Peyer's patch (tissue), 4 donors: Measurements from ENCODE around the gene GNB1L. TPM values are rescaled to one million over a fixed set of nuclear protein-coding genes. Genes with fewer than 3 reads are reported as not detected.

ENCODE experiments used
- DNase-seq, 3 donors: peaks; one replicate each; pipeline ENCODE4 v3.0.0-alpha.2; 2017 to 2019
- H3K27ac ChIP-seq, 4 donors: fragments of 200-600 bp; sonication (generic); one replicate each; pipeline ENCODE4 v1.5.1; 2016 to 2019
- H3K27me3 ChIP-seq, 2 donors: fragments of 200-600 bp; sonication (generic); one replicate each; pipeline ENCODE4 v1.5.1; 2019
- H3K36me3 ChIP-seq, 3 donors: fragments of 200-600 bp; sonication (generic); one replicate each; pipeline ENCODE4 v1.5.1; 2016 to 2019
- H3K4me1 ChIP-seq, 4 donors: fragments of 200-600 bp; sonication (generic); one replicate each; pipeline ENCODE4 v1.5.1; 2016 to 2019
- H3K4me3 ChIP-seq, 4 donors: fragments of 200-600 bp; sonication (generic); 1 replicate in 3 of 4; 2 replicates in 1 of 4; pipeline ENCODE4 v1.5.1; 2016 to 2019; ENCODE audit warnings: mild to moderate bottlenecking in 1 of 4
- H3K9me3 ChIP-seq, 4 donors: fragments of 200-600 bp; sonication (generic); one replicate each; pipeline ENCODE4 v1.5.1; 2016 to 2019; ENCODE audit warnings: mild to moderate bottlenecking in 1 of 4
- CTCF ChIP-seq, 6 experiments: fragments of 450-650 bp in 4 of 6; fragments of 200-600 bp in 2 of 6; sonication (generic) in 1 of 6; IDR thresholded peaks; one replicate each; pipeline ENCODE4 v1.5.1; 2017 to 2019; ENCODE audit warnings: antibody characterized with exemption in 6 of 6, mild to moderate bottlenecking in 3 of 6, moderate library complexity in 1 of 6
- POLR2A ChIP-seq, 2 donors: fragments of 450-650 bp; IDR thresholded peaks; one replicate each; pipeline ENCODE4 v1.5.1; 2017; ENCODE audit warnings: antibody characterized with exemption in 2 of 2, mild to moderate bottlenecking in 2 of 2, moderate library complexity in 2 of 2
- total RNA-seq, 4 donors: library from RNA; depleted of rRNA; stranded (reverse); fragments of >200 nt; gene quantifications; one replicate each; pipeline ENCODE4 v1.1.0, GENCODE V29; 2016

Gene GNB1L
- total RNA-seq, 4 donors from 2014 or later: 3.1 to 6.6 (median 4.9) TPM

- H3K9me3 ChIP-seq: no peaks in the 10 kb centered on the region
- no peak for TF ChIP-seq CTCF (IDR thresholded peaks at IDR 0.05)
- no peak for TF ChIP-seq POLR2A (IDR thresholded peaks at IDR 0.05)
- H3K27ac ChIP-seq: no peak overlapping the region
- no peaks in the 10 kb centered on the region for H3K36me3 ChIP-seq
- peaks cover 0 to 31% (median 13%) of the 10 kb centered on the region in 4 donors for H3K4me1 ChIP-seq
- H3K27me3 ChIP-seq: peaks cover 0 to 33% of the 10 kb centered on the region in 2 donors
- no peak overlapping the region for H3K4me3 ChIP-seq
- no peak for DNase-seq
These were observed 100.5 kb downstream of the GNB1L start for GRCh38 chr22:19753996-19754700.

DNA sequence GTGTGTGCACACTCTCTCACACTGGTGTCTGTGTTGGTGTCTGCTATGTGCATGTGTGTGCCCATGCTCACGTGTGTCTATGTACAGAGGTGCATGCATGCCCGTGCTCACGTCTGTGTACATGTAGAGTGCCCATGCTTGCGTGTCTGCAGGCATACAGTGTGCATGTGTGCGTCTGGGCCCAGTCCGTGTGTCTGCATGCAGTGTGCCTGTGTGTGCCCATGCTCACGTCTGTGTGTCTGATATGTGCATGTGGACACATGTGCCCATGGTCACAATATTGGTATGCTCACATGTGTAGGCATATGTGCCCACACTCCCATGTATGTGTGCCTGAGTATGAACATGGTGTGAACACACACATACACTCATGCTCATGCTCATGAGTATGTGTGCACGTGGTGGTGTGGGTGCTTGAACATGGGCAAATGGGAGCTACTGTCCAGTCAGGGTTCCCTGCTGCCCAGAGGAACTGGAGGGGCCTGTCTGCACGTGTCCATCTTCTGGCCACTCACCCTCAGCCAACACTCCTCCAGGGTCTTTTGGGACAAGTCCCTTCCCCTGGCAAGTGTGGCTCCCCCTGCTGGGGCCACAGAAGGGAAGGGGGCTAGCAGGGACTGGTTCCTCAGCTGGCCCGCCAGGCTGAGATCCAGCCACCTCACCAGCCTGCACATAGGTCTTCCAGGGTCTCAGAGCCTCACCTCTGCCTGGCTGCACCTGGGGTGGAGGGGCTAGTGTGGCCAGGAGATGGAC lies 101.4 kb downstream of the GNB1L start:
- Histone ChIP-seq H3K9me3 (no peaks in the 10 kb centered on the region), H3K27me3 (peaks cover 0 to 24% of the 10 kb centered on the region in 2 donors), H3K4me3 (no peak overlapping the region), H3K4me1 (peaks cover 0 to 26% (median 11%) of the 10 kb centered on the region in 4 donors), H3K27ac (no peak overlapping the region), H3K36me3 (no peaks in the 10 kb centered on the region)
- DNase-seq: no peak
- no peak for TF ChIP-seq CTCF (IDR thresholded peaks at IDR 0.05)
- no peak for TF ChIP-seq POLR2A (IDR thresholded peaks at IDR 0.05)

DNA sequence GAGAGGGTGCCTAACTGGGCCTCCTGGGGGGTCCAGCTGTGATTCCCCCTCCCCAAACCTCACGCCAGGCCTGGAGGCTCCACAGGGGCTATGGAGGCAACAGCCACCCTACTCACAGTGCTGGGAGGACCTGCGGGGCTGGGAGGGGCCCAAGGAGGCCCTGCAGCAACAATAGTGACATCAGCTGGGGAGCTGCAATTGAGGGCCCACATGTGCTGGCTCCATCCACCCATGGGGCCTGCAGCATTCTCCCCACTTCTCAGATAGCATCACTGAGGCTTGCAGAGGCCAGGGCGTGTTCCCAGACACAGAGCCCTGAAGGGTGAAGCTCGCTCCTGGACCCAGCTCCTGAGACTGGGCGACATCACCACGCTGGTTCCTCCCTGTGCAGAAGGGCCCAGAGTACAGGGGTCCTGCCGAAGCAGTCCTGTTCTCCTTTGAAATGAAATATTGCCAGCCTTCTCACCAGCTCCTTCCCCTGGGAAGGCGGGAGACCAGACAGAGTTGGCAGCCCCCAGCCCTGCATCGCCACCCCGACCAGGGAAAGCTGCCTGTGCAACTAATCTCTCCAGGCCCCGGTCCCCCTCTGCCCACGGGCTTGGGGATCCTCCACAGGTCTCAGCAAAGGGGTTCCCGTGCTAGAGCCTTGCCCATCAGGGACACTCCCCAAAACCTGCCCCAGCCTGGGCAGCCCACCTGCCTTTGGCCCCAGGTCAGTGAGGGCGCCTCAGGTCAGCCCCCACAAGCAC lies 103.0 kb downstream of the GNB1L start:
- H3K27me3 ChIP-seq: peaks cover 0 to 21% of the 10 kb centered on the region in 2 donors
- no peaks in the 10 kb centered on the region for H3K36me3 ChIP-seq
- H3K9me3 ChIP-seq: no peaks in the 10 kb centered on the region
- DNase-seq: no peak
- H3K4me1 ChIP-seq: peaks cover 0 to 19% (median 11%) of the 10 kb centered on the region in 4 donors
- H3K27ac ChIP-seq: no peak overlapping the region
- H3K4me3 ChIP-seq: no peak overlapping the region
- TF ChIP-seq CTCF (IDR thresholded peaks at IDR 0.05): no peak
- no peak for TF ChIP-seq POLR2A (IDR thresholded peaks at IDR 0.05)

GRCh38 chr22:19750507-19751490 lies 103.9 kb downstream of the GNB1L start:
- H3K27me3 ChIP-seq: peaks cover 0 to 13% of the 10 kb centered on the region in 2 donors
- H3K27ac ChIP-seq: no peak overlapping the region
- H3K4me1 ChIP-seq: peaks cover 0 to 12% (median 4%) of the 10 kb centered on the region in 4 donors
- DNase-seq: no peak
- H3K9me3 ChIP-seq: no peaks in the 10 kb centered on the region
- no peaks in the 10 kb centered on the region for H3K36me3 ChIP-seq
- TF ChIP-seq POLR2A (IDR thresholded peaks at IDR 0.05) (no peak), CTCF (IDR thresholded peaks at IDR 0.05) (no peak)
- no peak overlapping the region for H3K4me3 ChIP-seq

- Histone ChIP-seq H3K36me3 (no peaks in the 10 kb centered on the region), H3K27me3 (peaks cover 0 to 7% of the 10 kb centered on the region in 2 donors), H3K4me3 (no peak overlapping the region), H3K4me1 (peaks cover 0 to 2% (median 0%) of the 10 kb centered on the region in 4 donors), H3K27ac (no peak overlapping the region), H3K9me3 (no peaks in the 10 kb centered on the region)
- no peak for TF ChIP-seq POLR2A (IDR thresholded peaks at IDR 0.05)
- TF ChIP-seq CTCF (IDR thresholded peaks at IDR 0.05): no peak
- DNase-seq: no peak
These were observed 104.8 kb downstream of the GNB1L start for GRCh38 chr22:19749876-19750275.
